HCEC 1CT (cell line): ENCODE results near the gene NUDT14.

Experiments used
- DNase-seq: peaks from one replicate; pipeline ENCODE4 v3.0.0-alpha.2; 2017

Gene NUDT14

GRCh38 chr14:105180592-105181548 is at the start of gene NUDT14:
NUDT14 (minus strand) TSS chr14:105181312; CDS start chr14:105181209, 103 bp downstream.
- peak; percentile 34 for DNase-seq

- DNase-seq, result no peak
These were observed 48.1 kb upstream of the NUDT14 start for GRCh38 chr14:105229099-105229655.

- no peak for DNase-seq
These were observed 47.5 kb upstream of the NUDT14 start for GRCh38 chr14:105228562-105228961.

DNA sequence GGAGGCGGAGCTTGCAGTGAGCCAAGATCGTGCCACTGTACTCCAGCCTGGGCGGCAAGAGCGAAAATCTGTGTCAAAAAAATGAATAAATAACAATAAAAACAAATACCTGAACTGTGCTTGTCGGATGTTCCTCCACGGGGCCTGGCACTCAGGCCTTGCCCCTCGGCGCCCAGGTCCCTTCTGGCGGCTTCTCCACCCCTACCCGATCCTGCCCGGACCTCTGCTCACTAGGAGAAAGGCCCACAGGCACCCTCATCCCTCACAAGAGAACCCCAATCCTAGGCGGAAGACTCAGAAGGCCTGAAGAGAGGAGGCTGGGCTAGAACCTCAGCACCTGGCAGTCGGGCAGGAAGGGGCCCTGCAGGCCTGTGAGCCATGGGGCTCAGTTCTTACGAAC is 46.2 kb upstream of the NUDT14 start:
- DNase-seq, result no peak

GRCh38 chr14:105226198-105226597 is 45.1 kb upstream of the NUDT14 start:
- no peak for DNase-seq

DNA sequence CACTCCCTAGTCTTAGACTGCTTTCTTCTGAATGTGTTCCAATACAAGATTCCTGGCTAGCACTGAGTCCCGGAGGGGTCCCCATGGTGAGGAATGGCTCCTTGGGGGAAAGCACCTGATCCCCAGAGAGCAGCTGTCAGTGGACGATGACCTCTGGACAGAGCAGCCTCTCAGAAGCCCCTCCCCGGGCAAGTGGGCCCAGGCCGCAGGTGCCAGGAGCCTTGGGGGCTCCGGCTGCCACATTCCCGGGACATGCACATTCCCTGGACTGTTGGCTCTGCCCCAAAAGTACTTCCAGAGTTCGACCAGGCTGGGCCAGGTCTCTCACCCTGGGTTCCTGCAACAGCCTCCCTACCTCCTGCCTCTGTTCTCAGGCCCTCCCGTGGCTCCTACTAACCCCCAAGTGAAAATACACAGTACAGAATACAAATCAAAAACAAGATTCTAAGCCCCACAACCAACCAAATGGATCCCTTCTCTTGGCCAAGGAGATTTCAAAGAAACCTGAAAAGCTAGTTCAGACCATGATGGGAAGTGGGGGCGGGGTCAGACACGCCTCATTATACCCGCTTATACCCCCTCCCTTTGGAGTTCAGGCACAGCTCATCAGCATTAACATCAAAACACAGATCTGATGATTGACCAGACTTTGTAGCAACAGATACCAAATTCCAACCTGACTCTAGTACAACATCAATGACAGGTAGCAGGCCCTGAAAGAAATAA is 43.9 kb upstream of the NUDT14 start:
- no peak for DNase-seq

GRCh38 chr14:105223770-105224544 is 42.8 kb upstream of the NUDT14 start:
- no peak for DNase-seq

- DNase-seq, result no peak
These were observed 42.1 kb upstream of the NUDT14 start for GRCh38 chr14:105223260-105223659.

DNA sequence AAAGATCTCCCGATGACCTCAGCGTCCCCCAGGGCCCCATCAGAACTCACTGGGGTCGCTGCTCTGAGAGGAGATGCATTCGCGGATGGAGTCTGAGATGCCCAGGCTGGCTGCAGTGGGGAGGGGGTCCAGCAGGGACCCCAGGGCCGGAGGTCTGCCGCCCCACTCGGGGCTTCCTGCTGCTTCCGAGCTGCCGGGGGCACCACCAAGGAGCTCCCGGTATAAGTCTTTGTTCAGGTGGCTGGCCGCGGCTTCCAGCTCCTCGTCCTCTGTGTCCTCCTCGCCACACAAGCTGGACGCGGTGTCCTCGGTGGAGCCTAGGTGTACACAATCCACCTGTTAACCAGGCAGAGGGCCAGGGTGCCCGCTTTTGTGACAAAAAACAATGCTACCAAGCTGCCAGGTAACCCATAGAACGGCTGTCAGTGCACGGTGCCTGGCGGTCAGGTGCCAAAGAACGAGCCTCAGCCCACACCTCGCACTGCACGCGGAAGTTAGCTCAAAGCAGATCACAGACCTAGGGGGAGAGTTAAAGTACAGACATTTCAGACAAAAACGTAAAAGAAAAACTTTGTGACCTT is 40.6 kb upstream of the NUDT14 start:
- no peak for DNase-seq

DNA sequence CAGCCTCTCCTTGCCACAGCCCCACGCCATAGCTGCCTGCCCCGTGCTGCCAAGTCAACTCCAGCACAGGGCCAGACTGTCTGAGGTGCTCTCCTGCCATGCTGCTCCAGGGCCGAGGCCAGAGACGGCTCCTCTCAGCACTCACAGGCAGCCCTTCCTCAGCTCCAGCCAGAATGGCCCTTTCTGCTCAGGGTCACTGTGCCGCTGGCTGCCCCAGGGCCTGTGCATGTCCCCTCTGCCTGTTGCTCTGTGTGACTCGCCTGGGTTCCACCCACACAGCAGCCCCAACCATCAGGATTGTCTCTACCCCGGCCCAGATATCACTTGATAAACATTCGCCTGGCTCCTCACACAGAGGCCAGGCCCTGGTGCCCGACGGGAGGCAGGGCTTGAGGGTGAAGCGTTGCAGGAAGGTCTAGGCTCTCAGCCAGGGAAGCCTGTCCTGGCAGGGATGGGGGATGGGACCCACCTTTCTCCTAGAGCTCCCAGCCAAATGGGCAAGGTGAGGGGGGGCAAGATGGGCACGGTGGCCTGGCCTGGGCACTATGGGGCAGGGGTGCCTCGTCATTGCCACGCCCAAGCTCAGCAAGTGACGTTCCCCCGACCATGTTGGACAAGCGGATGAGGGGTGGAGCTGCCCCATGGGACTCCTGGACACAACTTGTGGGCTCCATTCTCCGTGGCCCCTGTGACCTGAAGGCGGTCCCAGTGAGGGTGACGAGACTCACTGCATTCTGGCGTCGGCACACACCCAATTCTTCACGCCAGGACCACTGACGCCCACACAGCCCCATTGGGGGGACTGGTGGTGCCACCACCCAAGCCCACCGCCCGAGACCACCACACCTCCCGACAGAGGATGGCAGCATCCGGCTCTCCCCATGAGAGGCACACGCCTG is 39.8 kb upstream of the NUDT14 start:
- no peak for DNase-seq

GRCh38 chr14:105219753-105220152 is 38.6 kb upstream of the NUDT14 start:
- DNase-seq, result no peak

- no peak for DNase-seq
These were observed 38.0 kb upstream of the NUDT14 start for GRCh38 chr14:105219043-105219612.

DNA sequence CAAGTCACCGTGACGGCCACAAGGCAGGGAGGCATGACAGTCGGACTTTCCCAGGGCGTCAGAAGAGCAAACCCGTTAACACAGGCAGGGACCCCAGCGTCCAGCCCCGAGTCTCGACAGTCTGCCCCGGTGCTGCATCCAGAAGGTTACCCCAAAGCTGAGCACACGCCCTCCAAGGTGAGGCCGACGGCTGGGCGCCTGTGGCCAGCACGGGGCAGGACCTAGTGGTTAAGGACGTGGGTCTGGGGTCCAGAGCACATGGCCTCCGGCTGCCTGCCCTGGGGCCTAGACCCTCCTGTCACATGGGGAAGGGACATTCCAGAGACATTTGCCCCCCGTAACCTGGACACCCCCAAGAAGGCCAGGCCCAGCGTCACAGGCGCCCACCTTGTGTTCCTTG is 37.5 kb upstream of the NUDT14 start:
- DNase-seq, result no peak

DNA sequence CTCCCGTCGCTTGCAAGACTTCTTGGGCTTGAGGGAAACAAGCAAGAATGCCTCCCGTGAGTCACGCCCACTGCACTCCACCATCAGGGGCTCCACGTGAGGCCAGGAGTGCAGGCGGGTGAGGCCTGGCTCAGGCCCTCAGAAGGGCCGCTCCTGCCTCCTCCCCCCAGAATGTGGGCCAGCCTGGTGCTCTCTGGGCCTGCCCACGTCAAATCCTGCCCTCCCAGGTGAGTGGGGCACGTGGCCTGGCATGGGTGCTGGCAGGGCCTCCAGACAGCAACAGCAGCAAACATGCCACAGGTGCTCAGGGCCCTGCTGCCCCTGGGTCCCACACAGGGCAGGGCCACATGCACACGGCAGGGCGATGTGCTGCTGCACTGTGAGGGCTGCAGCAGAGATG is 36.7 kb upstream of the NUDT14 start:
- no peak for DNase-seq

DNA sequence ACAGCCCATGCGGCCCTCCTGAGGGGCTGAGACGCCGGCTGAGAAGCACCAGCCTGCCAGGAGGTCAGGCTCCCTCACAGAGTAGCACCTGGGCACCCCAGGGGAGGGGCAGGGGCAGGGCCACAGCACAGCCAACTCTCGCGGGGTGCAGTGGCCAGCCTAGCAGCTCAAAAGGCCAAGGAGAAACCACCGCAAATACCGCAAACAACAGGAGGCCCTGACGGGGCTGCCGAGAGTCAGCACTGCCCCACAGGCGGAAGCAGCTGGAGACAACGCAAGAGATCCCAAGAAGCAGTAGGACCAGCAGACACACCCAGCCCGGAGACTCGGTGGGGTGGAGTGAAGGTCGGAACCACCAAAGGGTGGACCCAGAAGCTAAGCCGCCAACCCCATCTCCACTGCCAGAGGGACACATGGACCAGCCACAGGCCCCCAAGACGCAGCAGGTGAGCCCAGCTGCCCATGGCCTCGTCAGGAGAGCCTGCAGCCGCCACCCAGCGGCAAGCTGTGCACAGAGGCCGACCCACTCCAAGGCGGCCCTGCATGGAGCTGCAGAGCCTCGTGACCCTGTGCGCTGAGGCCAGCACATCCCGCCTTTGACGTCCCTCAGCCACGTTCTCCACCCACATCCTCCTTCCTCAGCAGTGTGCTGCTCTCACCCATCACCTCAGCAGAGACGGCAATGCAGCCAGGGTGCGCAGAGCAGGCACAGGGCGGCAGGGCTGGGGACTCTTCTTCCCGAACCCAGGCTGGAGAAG is 35.6 kb upstream of the NUDT14 start:
- no peak for DNase-seq

DNA sequence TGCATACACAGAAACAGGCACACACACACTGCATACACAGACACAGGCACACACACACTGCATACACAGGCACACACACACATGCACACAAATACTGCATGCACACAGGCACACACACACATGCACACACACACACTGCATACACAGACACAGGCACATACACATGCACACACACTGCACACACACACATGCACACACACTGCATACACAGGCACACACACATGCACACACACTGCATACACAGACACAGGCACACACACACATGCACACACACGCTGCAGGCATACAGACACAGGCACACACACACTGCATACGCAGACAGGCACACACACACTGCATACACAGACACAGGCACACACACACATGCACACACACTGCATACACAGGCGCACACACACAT is 34.5 kb upstream of the NUDT14 start:
- no peak for DNase-seq

GRCh38 chr14:105214324-105214915 is 33.3 kb upstream of the NUDT14 start:
- no peak for DNase-seq

- no peak for DNase-seq
These were observed 32.2 kb upstream of the NUDT14 start for GRCh38 chr14:105213361-105213760.

- DNase-seq, result no peak
These were observed 31.6 kb upstream of the NUDT14 start for GRCh38 chr14:105212541-105213300.
